NCI-H146 treated with DMSO at 0.1 percent for 48 hours (cell line): ENCODE results near the gene SRRT.

Experiments
- DNase-seq: peaks from one replicate; lab custom pipeline; 2025; ENCODE audit not compliant: unreplicated experiment; lab: John Stamatoyannopoulos, UW

Gene SRRT, protein sequence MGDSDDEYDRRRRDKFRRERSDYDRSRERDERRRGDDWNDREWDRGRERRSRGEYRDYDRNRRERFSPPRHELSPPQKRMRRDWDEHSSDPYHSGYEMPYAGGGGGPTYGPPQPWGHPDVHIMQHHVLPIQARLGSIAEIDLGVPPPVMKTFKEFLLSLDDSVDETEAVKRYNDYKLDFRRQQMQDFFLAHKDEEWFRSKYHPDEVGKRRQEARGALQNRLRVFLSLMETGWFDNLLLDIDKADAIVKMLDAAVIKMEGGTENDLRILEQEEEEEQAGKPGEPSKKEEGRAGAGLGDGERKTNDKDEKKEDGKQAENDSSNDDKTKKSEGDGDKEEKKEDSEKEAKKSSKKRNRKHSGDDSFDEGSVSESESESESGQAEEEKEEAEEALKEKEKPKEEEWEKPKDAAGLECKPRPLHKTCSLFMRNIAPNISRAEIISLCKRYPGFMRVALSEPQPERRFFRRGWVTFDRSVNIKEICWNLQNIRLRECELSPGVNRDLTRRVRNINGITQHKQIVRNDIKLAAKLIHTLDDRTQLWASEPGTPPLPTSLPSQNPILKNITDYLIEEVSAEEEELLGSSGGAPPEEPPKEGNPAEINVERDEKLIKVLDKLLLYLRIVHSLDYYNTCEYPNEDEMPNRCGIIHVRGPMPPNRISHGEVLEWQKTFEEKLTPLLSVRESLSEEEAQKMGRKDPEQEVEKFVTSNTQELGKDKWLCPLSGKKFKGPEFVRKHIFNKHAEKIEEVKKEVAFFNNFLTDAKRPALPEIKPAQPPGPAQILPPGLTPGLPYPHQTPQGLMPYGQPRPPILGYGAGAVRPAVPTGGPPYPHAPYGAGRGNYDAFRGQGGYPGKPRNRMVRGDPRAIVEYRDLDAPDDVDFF

GRCh38 chr7:100874577-100875355 is at the start of gene SRRT:
Gene SRRT, plus strand, starts transcription at chr7:100875103. Its CDS starts 488 bp downstream, at chr7:100875591.
- DNase-seq: peak; percentile 92

- no peak for DNase-seq
Observed at GRCh38 chr7:100825215-100825671, 49.7 kb upstream of the SRRT start.

- no peak for DNase-seq
Observed at GRCh38 chr7:100825751-100826513, 49.0 kb upstream of the SRRT start.

- no peak for DNase-seq
Observed at GRCh38 chr7:100826514-100827329, 48.2 kb upstream of the SRRT start.

GRCh38 chr7:100827330-100828226 is 47.3 kb upstream of the SRRT start, which contains the start of gene EPHB4:
Gene EPHB4, minus strand, starts transcription at chr7:100827523. Its CDS starts 493 bp downstream, at chr7:100827030.
- DNase-seq: no peak

- no peak for DNase-seq
Observed at GRCh38 chr7:100829150-100829716, 45.7 kb upstream of the SRRT start.

DNA sequence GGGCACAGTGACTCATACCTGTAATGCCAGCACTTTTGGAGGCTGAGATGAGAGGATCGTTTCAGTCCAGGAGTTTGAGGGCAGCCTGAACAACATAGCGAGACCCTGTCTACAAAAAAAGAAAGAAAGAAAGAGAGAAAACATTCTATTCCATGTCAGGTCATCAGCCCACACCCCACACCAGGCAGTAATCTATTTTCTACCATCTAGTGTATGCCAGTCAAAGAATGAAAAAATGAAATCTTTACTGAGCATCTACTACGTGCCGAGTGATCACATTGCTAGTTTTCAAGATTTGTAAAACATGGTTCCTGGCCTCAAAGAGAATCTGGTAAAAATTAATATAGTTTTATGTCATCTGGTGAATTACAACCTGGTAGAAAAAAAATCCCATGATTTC is 44.5 kb upstream of the SRRT start:
- DNase-seq: no peak

DNA sequence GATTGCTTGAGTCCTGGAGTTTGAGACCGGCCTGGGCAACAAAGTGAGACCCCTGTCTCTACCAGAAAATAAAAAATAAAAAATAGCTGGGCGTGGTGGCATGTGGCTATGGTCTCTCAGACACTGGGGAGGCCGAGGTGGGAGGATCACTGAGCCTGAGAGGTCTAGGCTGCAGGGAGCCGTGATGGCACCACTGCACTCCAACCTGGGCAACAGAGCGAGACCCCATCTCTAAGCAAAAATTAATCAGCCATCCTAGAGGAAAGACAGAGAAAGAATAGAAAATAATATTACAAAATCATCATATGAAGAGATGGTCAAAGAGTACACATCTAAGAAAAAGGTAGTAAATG is 42.6 kb upstream of the SRRT start:
- DNase-seq: no peak

GRCh38 chr7:100835903-100836811 is 38.7 kb upstream of the SRRT start:
- DNase-seq: peak; percentile 65

GRCh38 chr7:100836812-100837098 is 38.1 kb upstream of the SRRT start:
- no peak for DNase-seq

DNA sequence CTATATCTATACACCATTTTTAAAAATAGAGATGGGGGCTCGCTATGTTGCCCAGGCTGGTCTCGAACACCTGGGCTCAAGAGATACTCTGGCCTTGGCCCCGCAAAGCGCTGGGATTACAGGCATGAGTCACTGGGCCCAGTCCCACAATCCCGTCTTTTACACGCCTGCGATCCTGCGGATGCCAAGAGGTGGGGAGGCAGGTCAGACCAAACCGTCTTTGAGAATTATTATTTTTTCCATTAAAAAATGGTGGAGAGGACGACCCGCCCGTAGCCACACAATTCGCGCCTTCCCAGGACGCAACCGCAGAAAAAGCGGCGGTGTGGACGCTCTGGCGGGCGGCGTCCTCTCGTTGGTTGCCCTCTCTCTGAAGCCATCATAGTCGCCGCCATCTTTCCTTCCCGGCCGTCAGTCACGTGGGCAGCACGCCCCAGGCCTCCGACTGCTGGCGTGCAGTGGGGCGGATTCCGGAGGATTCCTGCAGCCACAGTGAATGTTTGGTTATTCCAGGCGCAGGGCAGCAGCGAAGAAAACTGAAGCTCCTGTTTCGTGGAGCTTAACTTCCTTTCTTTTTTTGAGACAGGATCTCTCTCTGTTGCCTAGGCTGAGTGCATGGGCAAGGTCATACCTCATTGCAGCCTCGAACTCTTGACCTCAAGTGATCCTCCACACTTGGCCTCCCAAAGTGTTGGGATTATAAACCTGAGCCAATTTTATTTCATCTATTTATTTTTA is 37.6 kb upstream of the SRRT start:
- peak; percentile 86 for DNase-seq

GRCh38 chr7:100839361-100839760 is 35.5 kb upstream of the SRRT start:
- DNase-seq: no peak

- no peak for DNase-seq
Observed at GRCh38 chr7:100840470-100841100, 34.3 kb upstream of the SRRT start.

DNA sequence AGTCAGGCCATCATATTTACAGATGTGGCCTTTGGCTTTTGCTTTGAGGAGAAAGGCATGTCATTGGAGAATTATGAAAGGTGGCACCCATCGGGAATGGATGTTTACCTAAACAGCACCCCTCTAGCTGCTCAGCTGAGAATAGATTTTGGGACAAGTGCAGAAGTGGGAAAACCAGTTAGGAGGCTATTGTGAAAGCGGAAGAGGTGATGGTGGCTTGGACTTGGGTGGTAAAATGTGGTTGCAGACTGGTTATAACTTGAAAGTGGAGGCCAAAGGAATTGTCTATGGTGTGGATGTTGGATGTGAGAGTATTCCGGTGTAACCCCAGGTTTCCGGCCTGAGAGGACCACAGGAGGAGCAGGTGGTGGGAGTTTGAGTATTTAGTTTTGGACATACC is 27.5 kb upstream of the SRRT start:
- no peak for DNase-seq

DNA sequence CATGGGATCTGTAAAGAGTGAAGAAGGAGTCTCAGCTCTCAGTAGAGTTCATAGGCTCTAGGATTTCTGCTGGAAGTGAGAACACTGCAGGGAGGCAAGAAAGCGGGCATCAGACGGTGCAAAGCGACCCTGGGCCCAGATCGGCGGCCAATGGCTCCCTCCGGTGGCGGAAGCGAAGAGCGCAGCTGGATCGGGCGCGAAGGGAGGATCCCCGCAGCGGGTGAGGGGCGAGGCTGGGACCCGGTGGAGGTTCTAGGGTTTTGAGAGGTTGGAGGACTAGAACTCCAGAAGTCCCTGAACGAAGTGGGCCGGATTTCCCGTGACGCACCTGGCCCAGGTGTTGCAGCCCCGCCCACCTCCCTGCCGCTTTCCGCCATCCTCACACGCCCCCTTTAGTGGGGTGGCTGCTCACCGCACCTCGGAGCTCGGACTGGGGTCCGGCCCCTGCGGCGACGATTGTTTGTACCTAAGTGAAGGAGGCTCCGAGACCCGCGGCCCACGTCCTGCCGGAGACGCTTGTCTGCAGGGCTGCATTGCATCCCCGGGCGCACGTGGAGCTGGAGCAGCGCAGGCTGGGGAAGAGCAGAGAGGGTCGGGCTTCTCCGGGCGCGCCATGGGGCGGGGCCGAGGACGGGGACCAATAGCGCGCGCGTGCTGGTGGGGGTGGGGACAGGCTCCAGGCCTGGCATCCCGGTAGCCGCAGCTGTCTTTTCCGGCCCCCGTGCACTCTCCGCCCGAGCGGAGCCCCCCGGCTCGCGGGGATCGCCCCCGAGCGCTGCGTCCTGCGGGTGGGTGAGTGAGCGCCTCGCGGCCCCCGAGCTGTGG is 22.6 kb upstream of the SRRT start, which contains the start of gene SLC12A9:
Gene SLC12A9, plus strand, starts transcription at position 666 of the 825 bp plus-strand sequence. CDS start 1,485 bp downstream, outside the sequence.
- peak; percentile 77 for DNase-seq
